ENCODE measurements around the gene DNMBP. TPM values are rescaled to one million over a fixed set of nuclear protein-coding genes. Genes with fewer than 3 reads are reported as not detected.

The DNMBP gene
- total RNA-seq, 2 donors from 2014 or later, result 17.9 to 34.2 TPM

DNA sequence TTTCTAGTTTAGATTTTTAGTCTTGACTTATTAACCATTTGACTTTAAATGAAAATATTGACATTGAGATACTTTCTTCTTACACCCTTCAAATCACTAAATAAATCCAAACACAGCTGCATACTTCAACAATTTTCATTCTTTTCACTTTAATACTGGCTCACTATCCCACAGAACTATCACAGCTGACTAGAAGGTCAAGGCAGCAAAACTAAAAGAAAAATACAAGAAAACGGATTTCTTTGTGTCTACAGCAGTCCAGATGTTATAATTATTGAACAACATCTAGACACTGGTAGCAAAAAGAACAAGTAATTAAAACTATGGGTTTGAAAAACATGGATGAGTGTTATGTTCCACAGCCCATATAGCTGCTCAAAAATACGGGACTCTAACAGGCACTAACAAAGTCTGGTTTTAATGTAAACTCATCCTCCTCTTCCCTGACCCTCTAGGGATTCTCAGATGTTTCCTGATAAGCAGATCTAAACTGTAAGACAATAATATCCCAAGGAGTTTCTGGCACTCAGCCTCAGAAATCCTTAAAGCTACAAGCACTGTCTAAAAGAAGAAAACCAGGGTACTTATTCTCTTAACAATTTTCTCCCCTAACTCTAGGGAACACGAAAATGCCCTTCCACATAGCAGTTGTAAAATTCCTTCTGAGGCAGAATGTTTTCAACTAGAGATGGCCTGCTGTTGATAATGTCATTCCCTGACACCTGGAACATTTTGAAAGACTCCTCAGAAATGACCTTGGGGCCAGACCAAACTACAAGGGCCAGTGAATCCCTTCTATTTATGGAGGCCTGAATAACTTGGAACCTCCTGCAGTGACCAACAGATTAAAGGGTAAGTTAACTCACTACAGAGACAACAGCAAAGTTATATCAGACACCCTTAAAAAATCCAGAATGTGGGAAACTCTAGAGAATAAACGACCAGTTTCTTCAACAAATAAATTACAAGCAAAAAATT lies 12.8 kb downstream of the DNMBP start:
- H3K36me3 ChIP-seq, result peaks cover 3% of the 10 kb centered on the region
- H3K4me1 ChIP-seq (ENCODE audit: control insufficient read depth in 1 of 2, low read depth in 2 of 2), result peaks cover 8 to 10% of the 10 kb centered on the region in 2 donors
- no peak overlapping the region for H3K27ac ChIP-seq
- no peaks in the 10 kb centered on the region for H3K27me3 ChIP-seq (replicated peaks; ENCODE audit: insufficient read depth)
- H3K4me3 ChIP-seq, result no peak overlapping the region
- ATAC-seq (ENCODE audit: insufficient number of reproducible peaks, low FRiP score, low read depth) (no peak), DNase-seq (ENCODE audit: low spot score) (no peak)
- no peaks in the 10 kb centered on the region for H3K9me3 ChIP-seq
- TF ChIP-seq, protein P1, sequence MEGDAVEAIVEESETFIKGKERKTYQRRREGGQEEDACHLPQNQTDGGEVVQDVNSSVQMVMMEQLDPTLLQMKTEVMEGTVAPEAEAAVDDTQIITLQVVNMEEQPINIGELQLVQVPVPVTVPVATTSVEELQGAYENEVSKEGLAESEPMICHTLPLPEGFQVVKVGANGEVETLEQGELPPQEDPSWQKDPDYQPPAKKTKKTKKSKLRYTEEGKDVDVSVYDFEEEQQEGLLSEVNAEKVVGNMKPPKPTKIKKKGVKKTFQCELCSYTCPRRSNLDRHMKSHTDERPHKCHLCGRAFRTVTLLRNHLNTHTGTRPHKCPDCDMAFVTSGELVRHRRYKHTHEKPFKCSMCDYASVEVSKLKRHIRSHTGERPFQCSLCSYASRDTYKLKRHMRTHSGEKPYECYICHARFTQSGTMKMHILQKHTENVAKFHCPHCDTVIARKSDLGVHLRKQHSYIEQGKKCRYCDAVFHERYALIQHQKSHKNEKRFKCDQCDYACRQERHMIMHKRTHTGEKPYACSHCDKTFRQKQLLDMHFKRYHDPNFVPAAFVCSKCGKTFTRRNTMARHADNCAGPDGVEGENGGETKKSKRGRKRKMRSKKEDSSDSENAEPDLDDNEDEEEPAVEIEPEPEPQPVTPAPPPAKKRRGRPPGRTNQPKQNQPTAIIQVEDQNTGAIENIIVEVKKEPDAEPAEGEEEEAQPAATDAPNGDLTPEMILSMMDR (IDR thresholded peaks at IDR 0.05), result no peak

DNA sequence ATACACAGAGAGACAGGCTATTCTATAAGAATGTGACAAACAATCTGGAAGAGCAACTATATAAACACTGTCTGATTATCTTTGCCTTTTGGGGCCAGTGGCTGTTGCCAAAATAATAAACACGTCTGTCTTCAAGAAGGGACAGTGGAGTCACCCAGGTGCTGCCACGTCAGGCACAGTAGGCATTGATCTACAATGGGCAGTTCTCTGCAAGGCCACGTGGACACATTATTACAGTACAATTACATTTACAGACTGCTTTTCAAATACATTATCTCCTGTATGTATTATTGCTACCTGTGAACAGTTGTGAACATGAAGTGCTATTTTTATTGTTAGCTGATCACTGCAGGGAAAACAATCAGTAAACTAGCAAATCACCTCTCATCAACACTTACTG lies 14.0 kb downstream of the DNMBP start:
- no peak overlapping the region for H3K4me3 ChIP-seq
- TF ChIP-seq, protein P1 (IDR thresholded peaks at IDR 0.05), result no peak
- H3K4me1 ChIP-seq (ENCODE audit: control insufficient read depth in 1 of 2, low read depth in 2 of 2), result peaks cover 8 to 10% of the 10 kb centered on the region in 2 donors
- H3K9me3 ChIP-seq, result no peaks in the 10 kb centered on the region
- H3K36me3 ChIP-seq, result no peaks in the 10 kb centered on the region
- no peaks in the 10 kb centered on the region for H3K27me3 ChIP-seq (replicated peaks; ENCODE audit: insufficient read depth)
- no peak overlapping the region for H3K27ac ChIP-seq
- ATAC-seq (ENCODE audit: insufficient number of reproducible peaks, low FRiP score, low read depth), result no peak
- DNase-seq (ENCODE audit: low spot score), result no peak

DNA sequence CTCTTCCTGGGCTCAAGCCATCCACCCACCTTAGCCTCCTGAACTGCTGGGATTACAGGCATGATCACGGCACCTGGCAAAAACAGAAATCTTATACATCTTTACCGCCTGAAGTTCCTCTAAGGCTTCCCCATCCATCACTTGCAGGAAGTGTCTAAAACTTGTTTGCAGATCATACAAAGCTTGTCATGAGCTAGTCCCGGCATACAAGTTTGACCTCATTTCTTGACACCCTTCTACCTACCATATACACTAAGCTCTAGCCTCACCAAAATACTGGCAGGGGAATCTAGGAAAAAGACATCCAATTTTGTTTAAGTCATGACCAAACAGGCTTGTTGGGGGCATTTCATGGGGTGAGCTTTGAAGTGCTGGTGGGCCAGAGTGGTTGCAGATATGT lies 14.5 kb downstream of the DNMBP start:
- H3K27ac ChIP-seq, result no peak overlapping the region

DNA sequence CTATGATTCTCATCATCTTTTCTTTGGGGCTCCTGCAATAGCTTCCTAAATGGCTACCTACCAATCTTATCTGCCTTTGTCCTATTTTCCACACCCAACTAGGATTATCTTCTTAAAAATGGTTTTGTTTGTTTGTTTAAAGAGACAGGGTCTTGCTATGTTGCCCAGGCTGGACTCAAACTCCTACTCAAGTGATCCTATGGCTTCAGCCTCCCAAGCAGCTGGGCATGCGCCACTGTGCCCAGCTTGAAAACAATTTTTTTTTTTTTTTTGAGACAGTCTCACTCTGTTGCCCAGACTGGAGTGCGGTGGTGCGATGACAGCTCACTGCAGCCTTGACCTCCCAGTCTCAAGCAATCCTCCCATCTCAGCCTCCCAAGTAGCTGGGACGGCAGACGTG lies 14.9 kb downstream of the DNMBP start:
- Histone ChIP-seq H3K36me3 (no peaks in the 10 kb centered on the region), H3K4me3 (no peak overlapping the region), H3K27me3 (replicated peaks; ENCODE audit: insufficient read depth) (no peaks in the 10 kb centered on the region), H3K27ac (no peak overlapping the region), H3K9me3 (no peaks in the 10 kb centered on the region), H3K4me1 (ENCODE audit: control insufficient read depth in 1 of 2, low read depth in 2 of 2) (peaks cover 8 to 10% of the 10 kb centered on the region in 2 donors)
- TF ChIP-seq, protein P1 (IDR thresholded peaks at IDR 0.05), result no peak
- ATAC-seq (ENCODE audit: insufficient number of reproducible peaks, low FRiP score, low read depth) (no peak), DNase-seq (ENCODE audit: low spot score) (no peak)

More for the DNA sequence above, 14.5 kb downstream of the DNMBP start:
- Histone ChIP-seq H3K9me3 (no peaks in the 10 kb centered on the region), H3K4me3 (no peak overlapping the region), H3K36me3 (no peaks in the 10 kb centered on the region), H3K4me1 (ENCODE audit: control insufficient read depth in 1 of 2, low read depth in 2 of 2) (peaks cover 8 to 10% of the 10 kb centered on the region in 2 donors), H3K27me3 (replicated peaks; ENCODE audit: insufficient read depth) (no peaks in the 10 kb centered on the region)
- ATAC-seq (ENCODE audit: insufficient number of reproducible peaks, low FRiP score, low read depth) (no peak), DNase-seq (ENCODE audit: low spot score) (no peak)
- TF ChIP-seq, protein P1 (IDR thresholded peaks at IDR 0.05), result no peak
